Esophagus (tissue), 2 donors: ENCODE data around the gene TOP3A. TPM values are rescaled to one million over a fixed set of nuclear protein-coding genes. Genes with fewer than 3 reads are reported as not detected.

Source experiments
- H3K27ac ChIP-seq, 2 donors: one replicate each; pipeline ENCODE4 v1.5.1; 2013; ENCODE audit warnings: low read depth in 2 of 2, mild to moderate bottlenecking in 2 of 2, inconsistent platforms in 1 of 2, low read length in 1 of 2, moderate library complexity in 1 of 2
- H3K27me3 ChIP-seq, 2 donors: one replicate each; pipeline ENCODE4 v1.6.1; 2013; ENCODE audit warnings: low read length in 2 of 2, control low read depth in 1 of 2, mild to moderate bottlenecking in 1 of 2; ENCODE audit not compliant: insufficient read depth in 2 of 2, control insufficient read depth in 1 of 2
- H3K36me3 ChIP-seq, 2 donors: one replicate each; pipeline ENCODE4 v1.6.1; 2013; ENCODE audit warnings: low read length in 1 of 2; ENCODE audit not compliant: control insufficient read depth in 2 of 2, insufficient read depth in 2 of 2
- H3K4me1 ChIP-seq, 2 donors: one replicate each; pipeline ENCODE4 v1.6.1; 2013; ENCODE audit warnings: low read length in 1 of 2; ENCODE audit not compliant: control insufficient read depth in 2 of 2, insufficient read depth in 2 of 2
- H3K4me3 ChIP-seq, 2 donors: one replicate each; pipeline ENCODE4 v1.5.1; 2013; ENCODE audit warnings: low read length in 2 of 2, mild to moderate bottlenecking in 2 of 2, low read depth in 1 of 2, moderate library complexity in 1 of 2
- H3K9me3 ChIP-seq, 2 donors: one replicate each; pipeline ENCODE4 v1.6.1; 2013; ENCODE audit warnings: mild to moderate bottlenecking in 2 of 2, low read depth in 1 of 2, low read length in 1 of 2, moderate library complexity in 1 of 2; ENCODE audit not compliant: control insufficient read depth in 2 of 2, insufficient read depth in 1 of 2
- WGBS, 2 donors: extraction: QIAGEN DNeasy Blood & Tissue Kit; methylation state at CpG; one replicate each; pipeline ENCODE4 v1.1.7; 2013; 5-methylcytosine and 5-hydroxymethylcytosine counted together
- polyA plus RNA-seq, 2 donors: library from polyadenylated mRNA; stranded (reverse); fragments of 200-250 nt; gene quantifications; one replicate each; pipeline ENCODE4 v1.2.3, GENCODE V29; 2013
- donor health status: healthy with polysubstance abuse.
- donor health status: Bipolar disorder and iron deficiency.

The TOP3A gene
- polyA plus RNA-seq, 2 donors, result 9.4 to 14.6 TPM

DNA sequence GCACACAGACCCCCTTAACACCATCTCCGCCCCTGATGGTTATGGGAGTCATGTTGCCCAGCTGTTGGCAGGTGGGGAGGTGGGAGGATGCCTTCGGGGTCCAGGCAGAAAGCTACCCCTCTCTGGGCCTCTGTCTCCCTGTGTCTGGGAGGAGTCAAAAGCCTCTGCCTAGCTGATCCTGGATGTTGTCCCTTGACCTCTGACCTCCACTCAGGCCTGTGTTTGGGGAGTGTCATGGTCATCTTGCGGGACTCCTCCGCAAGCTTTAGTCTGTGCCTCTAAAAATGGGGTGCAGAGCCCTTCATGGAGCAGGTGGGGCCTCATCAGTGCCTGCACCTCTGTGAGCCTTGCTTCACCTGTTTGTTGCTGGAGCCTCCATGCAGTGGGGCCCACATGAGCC, 85.5 kb downstream of the TOP3A start:
- Histone ChIP-seq H3K4me1 (peaks cover 0 to 15% of the 10 kb centered on the region in 2 donors), H3K36me3 (peaks cover 4 to 16% of the 10 kb centered on the region in 2 donors), H3K27me3 (no peaks in the 10 kb centered on the region), H3K4me3 (no peak overlapping the region), H3K9me3 (no peaks in the 10 kb centered on the region), H3K27ac (no peak overlapping the region)
- WGBS, 2 donors, result 85 to 88% methylated on average over 4 of the region's 4 CpGs

- no peaks in the 10 kb centered on the region for H3K27me3 ChIP-seq
- no peak overlapping the region for H3K27ac ChIP-seq
- no peaks in the 10 kb centered on the region for H3K9me3 ChIP-seq
- H3K4me3 ChIP-seq, result no peak overlapping the region
- peaks cover 0 to 9% of the 10 kb centered on the region in 2 donors for H3K36me3 ChIP-seq
- peaks cover 0 to 15% of the 10 kb centered on the region in 2 donors for H3K4me1 ChIP-seq
- 81 to 89% methylated on average over 10 of the region's 10 CpGs for whole genome bisulfite sequencing, 2 donors
Measured at GRCh38 chr17:18228176-18228682, 86.6 kb downstream of the TOP3A start.

DNA sequence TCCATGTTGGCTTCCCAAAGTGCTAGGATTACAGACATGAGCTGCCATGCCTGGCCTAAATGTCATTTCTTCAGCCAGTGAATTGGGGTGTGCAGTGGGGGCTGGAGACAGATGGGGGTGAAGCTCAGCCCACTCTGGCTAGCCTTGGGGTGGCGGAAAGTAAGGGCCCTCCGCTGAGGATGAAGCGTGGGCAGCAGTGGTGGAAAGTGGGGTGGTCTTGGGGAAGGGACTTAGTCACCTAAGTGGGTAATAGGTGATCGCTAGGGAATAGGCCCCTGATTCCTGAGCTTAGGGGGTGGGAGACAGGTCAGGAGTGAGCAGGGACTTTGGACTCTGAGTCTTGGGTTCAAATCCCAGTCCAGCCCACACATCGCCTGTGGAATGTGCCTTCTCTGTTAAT, 87.2 kb downstream of the TOP3A start:
- Histone ChIP-seq H3K27me3 (no peaks in the 10 kb centered on the region), H3K36me3 (peaks cover 0 to 6% of the 10 kb centered on the region in 2 donors), H3K27ac (no peak overlapping the region), H3K4me3 (no peak overlapping the region), H3K4me1 (peaks cover 0 to 15% of the 10 kb centered on the region in 2 donors), H3K9me3 (no peaks in the 10 kb centered on the region)
- WGBS, 2 donors, result 95% methylated on average over 5 of the region's 5 CpGs

DNA sequence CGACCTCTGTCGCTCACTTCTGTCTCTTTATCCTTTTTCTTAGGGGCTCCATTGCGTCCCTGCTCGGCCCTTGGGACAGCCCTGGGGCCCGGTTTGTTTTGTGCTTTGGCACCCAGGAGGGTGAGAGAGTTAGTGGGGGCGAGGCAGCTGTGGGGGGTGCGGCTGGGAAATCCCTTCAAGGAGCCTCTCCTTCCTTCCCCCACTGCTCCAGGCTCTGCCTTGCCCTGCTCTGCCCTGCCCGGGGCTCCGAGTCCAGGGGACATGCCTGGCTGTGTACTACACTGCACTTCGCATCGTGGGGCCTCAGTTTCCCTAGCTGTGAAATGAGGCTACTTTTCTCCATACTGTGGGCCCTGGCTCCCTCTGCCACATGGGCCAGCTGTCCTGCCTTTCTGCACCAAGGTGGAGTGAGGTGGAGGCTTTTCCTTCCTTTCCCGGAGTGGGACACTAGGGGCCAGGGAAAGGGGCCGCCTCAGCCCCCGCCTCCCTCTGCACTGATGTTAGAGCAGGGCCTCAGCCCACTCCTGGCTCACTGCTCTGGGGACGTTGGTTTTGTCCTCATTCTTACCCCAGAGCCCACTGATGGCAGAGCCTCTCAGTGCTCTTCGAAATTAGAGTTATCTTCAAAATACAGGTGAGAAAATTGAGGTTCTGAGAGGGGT, 88.4 kb downstream of the TOP3A start:
- Histone ChIP-seq H3K27ac (no peak overlapping the region), H3K27me3 (no peaks in the 10 kb centered on the region), H3K36me3 (no peaks in the 10 kb centered on the region), H3K4me3 (peak overlapping the region; percentile 50 to 84), H3K9me3 (no peaks in the 10 kb centered on the region), H3K4me1 (peaks cover 0 to 15% of the 10 kb centered on the region in 2 donors)
- WGBS, 2 donors, result 23 to 27% methylated on average over 16 of the region's 16 CpGs

- H3K9me3 ChIP-seq, result no peaks in the 10 kb centered on the region
- peak overlapping the region; percentile 45 to 53 for H3K27ac ChIP-seq
- peaks cover 0 to 13% of the 10 kb centered on the region in 2 donors for H3K4me1 ChIP-seq
- H3K4me3 ChIP-seq, result peak overlapping the region; percentile 50 to 84
- H3K27me3 ChIP-seq, result no peaks in the 10 kb centered on the region
- WGBS, 2 donors, result 0 to 1% methylated on average over 24 to 57 of the region's 57 CpGs
- H3K36me3 ChIP-seq, result no peaks in the 10 kb centered on the region
Measured at GRCh38 chr17:18225642-18226283, 89.0 kb downstream of the TOP3A start.

DNA sequence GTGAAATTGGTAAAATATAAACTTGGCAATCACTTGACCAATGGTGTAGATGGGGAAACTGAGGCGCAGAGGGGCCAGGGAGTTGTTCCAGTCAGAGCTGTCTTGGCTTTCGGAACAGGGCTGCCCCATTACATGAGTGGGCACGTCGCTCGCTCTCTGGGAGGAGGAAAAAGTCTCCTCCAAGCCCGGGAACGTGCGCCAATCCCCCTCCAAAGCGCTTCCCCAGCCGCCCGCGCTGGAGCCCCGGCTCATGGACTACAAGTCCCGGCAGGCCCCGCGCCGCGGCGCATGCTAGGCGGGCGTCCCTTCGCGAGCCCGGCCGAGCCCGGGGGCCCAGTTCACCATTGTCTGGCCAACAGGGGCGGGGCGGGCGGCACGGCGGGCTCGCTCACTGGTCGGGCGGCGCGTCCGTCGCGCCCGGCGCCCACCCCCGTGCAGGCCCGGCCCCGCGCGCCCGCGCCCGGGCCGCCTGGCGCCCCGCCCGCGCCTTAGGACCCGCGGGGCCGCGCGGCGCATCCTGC, 89.6 kb downstream of the TOP3A start, which contains the start of gene LLGL1:
LLGL1 (plus strand) TSS at position 515 of the 521 bp plus-strand sequence. CDS start 48 bp downstream, outside the sequence.
- Histone ChIP-seq H3K4me3 (peak within 1 kb of the TSS; percentile 50 to 84), H3K4me1 (peaks cover 0 to 13% of the 10 kb centered on the region in 2 donors), H3K27ac (peak within 1 kb of the TSS; percentile 45 to 53), H3K27me3 (no peaks in the 10 kb centered on the region), H3K9me3 (no peaks in the 10 kb centered on the region), H3K36me3 (no peaks in the 10 kb centered on the region)
- 1 to 2% methylated on average over 43 to 60 of the region's 60 CpGs for WGBS, 2 donors

- H3K27me3 ChIP-seq, result no peaks in the 10 kb centered on the region
- H3K36me3 ChIP-seq, result no peaks in the 10 kb centered on the region
- H3K9me3 ChIP-seq, result no peaks in the 10 kb centered on the region
- peak overlapping the region; percentile 27 to 84 for H3K4me3 ChIP-seq
- H3K27ac ChIP-seq, result peak overlapping the region; percentile 34 to 47
- peaks cover 0 to 13% of the 10 kb centered on the region in 2 donors for H3K4me1 ChIP-seq
- 45 to 56% methylated on average over 23 of the region's 23 CpGs for WGBS, 2 donors
Measured at GRCh38 chr17:18224387-18225120, 90.2 kb downstream of the TOP3A start.

GRCh38 chr17:18224053-18224386, 90.8 kb downstream of the TOP3A start:
- no peaks in the 10 kb centered on the region for H3K36me3 ChIP-seq
- H3K27ac ChIP-seq, result no peak overlapping the region
- no peak overlapping the region for H3K4me3 ChIP-seq
- H3K27me3 ChIP-seq, result no peaks in the 10 kb centered on the region
- H3K4me1 ChIP-seq, result peaks cover 0 to 13% of the 10 kb centered on the region in 2 donors
- WGBS, 2 donors, result 91 to 93% methylated on average over 4 of the region's 4 CpGs
- no peaks in the 10 kb centered on the region for H3K9me3 ChIP-seq
